ENCODE results near the gene ARHGAP21. TPM values are rescaled to one million over a fixed set of nuclear protein-coding genes. Genes with fewer than 3 reads are reported as not detected.

ARHGAP21 gene
- total and polyA plus RNA-seq, 7 donors: 25.2 to 87.8 (median 53.2) TPM

DNA sequence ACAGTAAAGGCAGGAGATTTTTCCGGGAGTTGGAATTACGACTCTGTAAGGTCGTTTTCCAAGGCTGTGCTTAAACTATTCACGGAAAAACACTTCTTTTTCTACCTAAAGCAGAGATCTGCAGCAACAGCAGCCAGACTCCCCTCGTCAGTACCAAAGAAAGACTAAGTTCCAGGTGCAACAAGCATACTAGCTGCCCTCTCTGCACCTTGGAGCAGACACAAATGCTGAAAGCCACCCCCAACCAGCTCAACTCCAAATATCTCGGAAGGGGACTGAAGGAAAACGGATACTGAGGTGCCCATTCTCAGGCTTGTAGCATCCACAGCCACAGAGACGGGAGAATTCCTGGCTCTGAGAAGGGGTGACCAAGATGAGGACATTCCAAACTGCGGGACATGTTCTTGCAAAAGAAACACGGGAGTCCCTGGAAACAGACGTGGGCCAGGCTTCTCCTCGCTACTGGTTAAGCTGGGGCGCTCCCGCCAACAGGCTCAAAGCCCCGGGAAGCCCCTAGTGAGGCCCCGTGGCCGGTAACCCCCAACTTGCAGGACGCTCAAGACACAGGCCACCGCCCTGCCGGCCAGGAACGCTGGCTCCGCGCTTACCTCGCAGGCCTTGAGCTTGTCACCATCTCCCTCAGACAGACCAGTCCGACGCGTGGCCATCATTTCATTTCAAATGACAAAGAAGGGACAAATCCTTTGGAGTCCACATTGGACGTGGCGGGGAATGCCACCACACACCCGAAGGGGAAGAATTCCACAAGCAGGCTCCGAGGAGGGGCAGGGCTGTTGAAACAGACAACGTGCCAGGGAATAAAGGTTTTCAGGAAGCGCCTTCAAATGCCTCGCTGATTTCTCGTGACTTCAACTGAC, 2.2 kb downstream of the ARHGAP21 start:
- no peaks in the 10 kb centered on the region for H3K36me3 ChIP-seq
- H3K4me3 ChIP-seq: peak overlapping the region; percentile 75 to 92 (median 90)
- TF ChIP-seq POLR2A (IDR thresholded peaks at IDR 0.05) (no peak), CTCF (IDR thresholded peaks at IDR 0.05) (no peak), EP300 (IDR thresholded peaks at IDR 0.05) (no peak), POLR2AphosphoS5 (IDR thresholded peaks at IDR 0.05) (no peak)
- H3K27ac ChIP-seq: peak overlapping the region; percentile 91 to 99 (median 98)
- intact Hi-C loops (cut with DNase I): loop anchor here (5.0 kb wide), 3 partner anchors 79 to 231 kb away; partner anchors contain the start of gene PRTFDC1
- H3K9me3 ChIP-seq: no peaks in the 10 kb centered on the region
- 9 to 41% methylated on average over 35 of the region's 35 CpGs for WGBS, 2 donors
- no peaks in the 10 kb centered on the region for H3K27me3 ChIP-seq
- H3K4me1 ChIP-seq: peaks cover 0 to 62% (median 43%) of the 10 kb centered on the region in 4 donors
- DNase-seq: peak; percentile 72

DNA sequence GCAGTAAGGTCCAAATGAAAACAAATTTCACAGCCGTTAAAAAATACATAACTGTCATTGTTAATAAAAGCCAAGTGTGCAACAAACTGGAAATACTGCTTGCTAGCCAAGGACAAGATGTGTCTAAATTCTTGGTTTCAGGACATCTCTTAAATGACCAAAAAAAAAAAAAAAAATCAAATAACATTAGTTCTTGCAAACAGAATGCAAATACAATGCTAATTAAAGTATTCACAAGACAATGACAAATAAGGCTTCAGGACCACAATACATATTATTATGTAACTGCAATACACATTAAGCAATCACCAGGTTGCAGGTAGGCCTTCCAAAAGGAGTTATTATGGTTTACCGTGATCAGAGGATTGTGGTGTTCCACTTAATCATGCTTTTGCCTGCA, 3.6 kb downstream of the ARHGAP21 start:
- H3K4me1 ChIP-seq: peaks cover 0 to 68% (median 49%) of the 10 kb centered on the region in 4 donors
- intact Hi-C loops (cut with DNase I): loop anchor here (5.0 kb wide), 3 partner anchors 78 to 232 kb away; partner anchors contain the start of gene PRTFDC1
- 12 to 53% methylated on average over 2 of the region's 2 CpGs for WGBS, 2 donors
- DNase-seq: no peak
- H3K36me3 ChIP-seq: no peaks in the 10 kb centered on the region
- H3K9me3 ChIP-seq: no peaks in the 10 kb centered on the region
- TF ChIP-seq POLR2A (IDR thresholded peaks at IDR 0.05) (no peak), EP300 (IDR thresholded peaks at IDR 0.05) (no peak), CTCF (IDR thresholded peaks at IDR 0.05) (no peak), POLR2AphosphoS5 (IDR thresholded peaks at IDR 0.05) (no peak)
- no peaks in the 10 kb centered on the region for H3K27me3 ChIP-seq
- peak overlapping the region in 3 of 4 donors; percentile 87 to 92 (median 92) for H3K4me3 ChIP-seq
- peak overlapping the region in 2 of 4 donors; percentile 99 for H3K27ac ChIP-seq

GRCh38 chr10:24718031-24718855, 5.4 kb downstream of the ARHGAP21 start:
- Histone ChIP-seq H3K27ac (peak overlapping the region in 2 of 4 donors; percentile 26 to 99), H3K27me3 (no peaks in the 10 kb centered on the region), H3K4me1 (peaks cover 0 to 71% (median 52%) of the 10 kb centered on the region in 4 donors), H3K4me3 (no peak overlapping the region), H3K9me3 (no peaks in the 10 kb centered on the region), H3K36me3 (no peaks in the 10 kb centered on the region)
- DNase-seq: no peak
- TF ChIP-seq EP300 (IDR thresholded peaks at IDR 0.05) (no peak), CTCF (IDR thresholded peaks at IDR 0.05) (no peak), POLR2AphosphoS5 (IDR thresholded peaks at IDR 0.05) (no peak), POLR2A (IDR thresholded peaks at IDR 0.05) (no peak)
- WGBS, 2 donors: 88 to 89% methylated on average over 10 of the region's 10 CpGs
- intact Hi-C loops (cut with DNase I): loop anchor here (10.0 kb wide), 1 partner anchor 1273 kb away; no protein-coding TSS in a partner anchor

GRCh38 chr10:24716295-24716694, 7.4 kb downstream of the ARHGAP21 start:
- TF ChIP-seq POLR2A (IDR thresholded peaks at IDR 0.05) (no peak), POLR2AphosphoS5 (IDR thresholded peaks at IDR 0.05) (no peak), CTCF (IDR thresholded peaks at IDR 0.05) (no peak), EP300 (IDR thresholded peaks at IDR 0.05) (no peak)
- DNase-seq: no peak
- Histone ChIP-seq H3K4me1 (peaks cover 0 to 84% (median 49%) of the 10 kb centered on the region in 4 donors), H3K36me3 (no peaks in the 10 kb centered on the region), H3K27ac (peak overlapping the region in 1 of 4 donors; percentile 23), H3K9me3 (no peaks in the 10 kb centered on the region), H3K27me3 (no peaks in the 10 kb centered on the region), H3K4me3 (no peak overlapping the region)
- 15 to 59% methylated on average over 5 of the region's 5 CpGs for WGBS, 2 donors
- intact Hi-C loops (cut with DNase I): loop anchor here (10.0 kb wide), 1 partner anchor 1271 kb away; no protein-coding TSS in a partner anchor

Data from sigmoid colon (tissue), 7 donors.